GM12878 (cell line): ENCODE measurements around the gene GNGT1. TPM values are rescaled to one million over a fixed set of nuclear protein-coding genes. Genes with fewer than 3 reads are reported as not detected.

ENCODE experiments used
- ATAC-seq: fragments of 200-7000 bp; cut with Tn5 transposase; 3 replicates; pipeline ENCODE4 v1.9.1; 2020; ENCODE audit warnings: mild to moderate bottlenecking, moderate library complexity
- BruUV-seq: library from RNA; stranded (reverse); fragments of 400-500 nt; replicated peaks from 2 replicates; lab custom pipeline; 2021; lab: Mats Ljungman, UMichigan
- CTCF ChIA-PET: fragments of 300-600 bp; sonication (Branson Sonifier 250); formaldehyde crosslinking; extraction: SDS; loops from one replicate; lab custom pipeline; 2021; ENCODE audit warnings: inconsistent platforms; lab: Yijun Ruan, JAX
- POLR2A ChIA-PET: fragments of 350-600 bp; formaldehyde crosslinking; extraction: SDS; loops from one replicate; lab custom pipeline; 2021; ENCODE audit warnings: inconsistent platforms; lab: Charles Lee
- RAD21 ChIA-PET: fragments of 300-600 bp; sonication (Branson Sonifier 250); formaldehyde crosslinking; loops from one replicate; lab custom pipeline; 2023; ENCODE audit warnings: antibody characterized with exemption; ENCODE audit not compliant: unreplicated experiment; lab: Charles Lee
- SMC1A ChIA-PET: fragments of 300-600 bp; sonication (Branson Sonifier 250); formaldehyde crosslinking; loops from one replicate; lab custom pipeline; 2023; ENCODE audit not compliant: unreplicated experiment, uncharacterized antibody; lab: Charles Lee
- DNase-seq: peaks from one replicate; pipeline ENCODE4 v3.0.0-alpha.2; 2011; ENCODE audit warnings: low read depth, low spot score
- FAIRE-seq: peaks from 3 replicates; lab custom pipeline; 2011; peaks lifted over from hg19 to GRCh38; lab: Jason Lieb, UNC
- H2AFZ ChIP-seq: 2 replicates; pipeline ENCODE4 v1.6.0; 2011; ENCODE audit warnings: low read depth, low read length, control low read depth; ENCODE audit not compliant: control insufficient read depth
- H3K27ac ChIP-seq: 2 replicates; pipeline ENCODE4 v1.5.1; 2011; ENCODE audit warnings: control low read depth; ENCODE audit not compliant: control insufficient read depth, insufficient read depth
- H3K27me3 ChIP-seq, 2 experiments: replicated peaks in 1 of 2; 2 replicates each; pipeline versions ENCODE4 v1.6.0 to v1.6.1; 2011; ENCODE audit warnings: low read length in 1 of 2; ENCODE audit not compliant: control insufficient read depth in 2 of 2, insufficient read depth in 2 of 2
- H3K36me3 ChIP-seq, 2 experiments: 2 replicates each; pipeline ENCODE4 v1.5.1; 2011; ENCODE audit warnings: low read length in 1 of 2; ENCODE audit not compliant: control insufficient read depth in 2 of 2, insufficient read depth in 2 of 2
- H3K4me1 ChIP-seq: 2 replicates; pipeline ENCODE4 v1.6.1; 2011; ENCODE audit warnings: mild to moderate bottlenecking, low read length, moderate library complexity, mixed read lengths; ENCODE audit not compliant: control insufficient read depth, insufficient read depth
- H3K4me2 ChIP-seq: 2 replicates; pipeline ENCODE4 v1.6.0; 2011; ENCODE audit warnings: control low read depth; ENCODE audit not compliant: control insufficient read depth, insufficient read depth
- H3K4me3 ChIP-seq: fragments of 200-600 bp; sonication (generic); 2 replicates; pipeline ENCODE4 v1.5.1; 2016
- H3K79me2 ChIP-seq: 2 replicates; pipeline ENCODE4 v1.6.0; 2011; ENCODE audit warnings: low read length; ENCODE audit not compliant: control insufficient read depth, insufficient read depth
- H3K9ac ChIP-seq: 2 replicates; pipeline ENCODE4 v1.8.0; 2011; ENCODE audit warnings: low read length, control low read depth, mixed read lengths; ENCODE audit not compliant: control insufficient read depth, insufficient read depth
- H3K9me3 ChIP-seq: replicated peaks from 3 replicates; pipeline ENCODE4 v1.5.1; 2011; ENCODE audit warnings: mild to moderate bottlenecking, low read length; ENCODE audit not compliant: control insufficient read depth, insufficient read depth
- H4K20me1 ChIP-seq: 2 replicates; pipeline ENCODE4 v1.6.0; 2011; ENCODE audit not compliant: control insufficient read depth, insufficient read depth
- CREB1 ChIP-seq: IDR thresholded peaks from 2 replicates; pipeline ENCODE4 v1.6.1; 2012; ENCODE audit warnings: low read depth, mild to moderate bottlenecking, inconsistent platforms
- E4F1 ChIP-seq: fragments of 450-650 bp; IDR thresholded peaks from 2 replicates; pipeline ENCODE4 v1.6.1; 2018; ENCODE audit warnings: borderline replicate concordance, mild to moderate bottlenecking; ENCODE audit not compliant: partially characterized antibody
- EP300 ChIP-seq, 2 experiments: fragments of 150-350 bp in 1 of 2; IDR thresholded peaks; 2 replicates each; pipeline ENCODE4 v1.6.1; 2011 to 2012; ENCODE audit warnings: low read depth in 2 of 2, low read length in 2 of 2, borderline replicate concordance in 1 of 2, improper control_type of control experiment in 1 of 2, inconsistent platforms in 1 of 2; ENCODE audit not compliant: control insufficient read depth in 1 of 2
- ESRRA ChIP-seq: IDR thresholded peaks from 2 replicates; pipeline ENCODE4 v1.6.1; 2012; ENCODE audit warnings: mild to moderate bottlenecking, low read length, improper control_type of control experiment
- FOS ChIP-seq: IDR thresholded peaks from 3 replicates; pipeline ENCODE4 v1.6.1; 2011; ENCODE audit warnings: borderline replicate concordance; ENCODE audit not compliant: insufficient read length; ENCODE audit errors: extremely low read depth
- MXI1 ChIP-seq: fragments of 150-350 bp; IDR thresholded peaks from 2 replicates; pipeline ENCODE4 v1.6.1; 2011; ENCODE audit warnings: low read depth, mild to moderate bottlenecking, inconsistent platforms, low read length, improper control_type of control experiment
- REST ChIP-seq: IDR thresholded peaks from 2 replicates; pipeline ENCODE4 v1.6.1; 2012; ENCODE audit warnings: mild to moderate bottlenecking, low read depth, low read length
- STAT1 ChIP-seq: fragments of 450-650 bp; conservative IDR thresholded peaks from 2 replicates; pipeline ENCODE4 v1.6.1; 2014; ENCODE audit warnings: antibody characterized with exemption, mild to moderate bottlenecking
- TBL1XR1 ChIP-seq: IDR thresholded peaks from 2 replicates; pipeline ENCODE4 v1.6.1; 2012; ENCODE audit warnings: low read depth, low read length, improper control_type of control experiment
- ZNF217 ChIP-seq: fragments of 450-650 bp; IDR thresholded peaks from 2 replicates; pipeline ENCODE4 v1.6.1; 2017; ENCODE audit warnings: antibody characterized with exemption, mild to moderate bottlenecking
- ZNF592 ChIP-seq: fragments of 450-650 bp; IDR thresholded peaks from 2 replicates; pipeline ENCODE4 v1.6.1; 2017; ENCODE audit warnings: mild to moderate bottlenecking, moderate library complexity
- WGBS: methylation state at CpG from one replicate; pipeline ENCODE4 v1.1.6; 2016; ENCODE audit warnings: low lambda C conversion rate; ENCODE audit not compliant: insufficient replicate concordance, insufficient coverage; ENCODE audit errors: missing lambda C conversion rate; 5-methylcytosine and 5-hydroxymethylcytosine counted together
- in situ Hi-C: fragments of 300-500 bp; cut with MboI; formaldehyde crosslinking; loops from 9 replicates; pipeline ENCODE4 v1.14.3; 2018; ENCODE audit warnings: mixed read lengths
- intact Hi-C: fragments of 100-400 bp; cut with micrococcal nuclease; formaldehyde crosslinking; loops from one replicate; pipeline ENCODE4 v1.14.2; 2022; ENCODE audit not compliant: unreplicated experiment
- polyA plus RNA-seq, 11 experiments: library from polyadenylated mRNA; depleted of rRNA in 4 of 11; unstranded in 6 of 11; stranded (reverse) in 5 of 11; fragments of >200 nt; fragmentation: Nextera tagmentation in 4 of 11; fragmentation: Illumina TruSeq in 1 of 11; extraction: Ambion mirVana in 4 of 11; extraction: Trizol in 1 of 11; gene quantifications; 1 replicate in 1 of 11; 2 replicates in 10 of 11; pipeline versions ENCODE4 v1.2.1 to v1.2.3, GENCODE V29; 2011 to 2016; ENCODE audit warnings: inconsistent platforms in 2 of 11, missing spikeins in 2 of 11, low read depth in 1 of 11
- total RNA-seq, 4 experiments: library from RNA; depleted of rRNA in 3 of 4; stranded (reverse); fragments of >200 nt in 3 of 4; fragmentation: Illumina TruSeq in 1 of 4; extraction: Trizol in 1 of 4; gene quantifications; 2 replicates each; pipeline versions ENCODE4 v1.2.1 to v1.2.3, GENCODE V29; 2013 to 2021

The GNGT1 gene
- total and polyA plus RNA-seq, 10 of the 15 experiments (the other 5 are each of a cell fraction or from before 2014, with no cell fraction given) = not detected

GRCh38 chr7:93890041-93890463 lies 16.3 kb upstream of the GNGT1 start (continued):
- no peak for TF ChIP-seq E4F1

GRCh38 chr7:93890464-93891068 lies 15.8 kb upstream of the GNGT1 start, which contains the start of gene TFPI2:
TSS of gene TFPI2 (minus strand) at chr7:93890753. CDS start at chr7:93890678, 75 bp downstream.
- no peak for DNase-seq
- peak within 1 kb of the TSS; percentile 52 for H2AFZ ChIP-seq
- no peaks in the 10 kb centered on the region for H3K4me1 ChIP-seq
- RAD21 ChIA-PET = no interaction called here
- H3K4me2 ChIP-seq = peak within 1 kb of the TSS; percentile 68
- peaks cover 0 to 12% of the 10 kb centered on the region in 2 experiments; a peak in 3 of 4 replicates for H3K27me3 ChIP-seq
- no peaks in the 10 kb centered on the region for H4K20me1 ChIP-seq
- intact Hi-C loops (no loop called here), in situ Hi-C loops (no loop called here)
- no peaks in the 10 kb centered on the region for H3K79me2 ChIP-seq
- POLR2A ChIA-PET = no interaction called here
- CTCF ChIA-PET = interaction anchor here (1.9 to 4.3 kb wide), 2 partner anchors 10 to 13 kb away, joined by 6 to 13 read pairs; no protein-coding TSS in a partner anchor
- FAIRE-seq = no peak
- no peak within 1 kb of the TSS for H3K27ac ChIP-seq
- no TSS peak for BruUV-seq
- SMC1A ChIA-PET = interaction anchor here (1.2 to 1.7 kb wide), 2 partner anchors 8 to 151 kb away, joined by 3 to 4 read pairs; no protein-coding TSS in a partner anchor
- 11% methylated on average over 42 of the region's 49 CpGs for WGBS
- H3K4me3 ChIP-seq = peak within 1 kb of the TSS; percentile 57
- H3K9me3 ChIP-seq = no peaks in the 10 kb centered on the region
- peak; percentile 67 for ATAC-seq
- no peak within 1 kb of the TSS for H3K9ac ChIP-seq
- no peaks in the 10 kb centered on the region for H3K36me3 ChIP-seq
- TF ChIP-seq ZNF217 = no peak
- TF ChIP-seq EP300 (IDR thresholded peaks at IDR 0.05; ENCODE audit: borderline replicate concordance in 1 of 2, control insufficient read depth in 1 of 2, low read depth in 2 of 2, low read length in 2 of 2) = no peak
- no peak for TF ChIP-seq ESRRA
- TF ChIP-seq TBL1XR1 = no peak
- no peak for TF ChIP-seq MXI1
- no peak for TF ChIP-seq FOS
- TF ChIP-seq CREB1 = no peak
- no peak for TF ChIP-seq ZNF592
- no peak for TF ChIP-seq STAT1
- no peak for TF ChIP-seq REST
